Brain pericyte (primary cell): Measurements from ENCODE around the gene SLC39A5.
"Not testable (repeated sequence)": the region's sequence is repeated elsewhere in the genome, so short reads cannot be mapped to it uniquely, and the experiment has no call there.

Experiments used
- DNase-seq: peaks from one replicate; pipeline ENCODE4 v3.0.0-alpha.2; 2012; ENCODE audit warnings: low read depth, low spot score

SLC39A5 gene

GRCh38 chr12:56229916-56230431, at the start of gene SLC39A5:
SLC39A5 (plus strand) TSS chr12:56230051; CDS start chr12:56231275, 1,224 bp downstream.
- no peak for DNase-seq

- no peak for DNase-seq
These were observed 42.9 kb upstream of the SLC39A5 start for GRCh38 chr12:56186957-56187356.

- no peak for DNase-seq
These were observed 41.6 kb upstream of the SLC39A5 start for GRCh38 chr12:56188131-56188777.

GRCh38 chr12:56188778-56189098, 41.1 kb upstream of the SLC39A5 start:
- no peak for DNase-seq

GRCh38 chr12:56189099-56189917, 40.5 kb upstream of the SLC39A5 start, which contains the start of gene SMARCC2:
SMARCC2 (minus strand) TSS chr12:56189483; CDS start chr12:56189461, 22 bp downstream.
- DNase-seq = peak; percentile 50

- DNase-seq = peak; percentile 63
These were observed 39.7 kb upstream of the SLC39A5 start for GRCh38 chr12:56189918-56190694.

- DNase-seq = no peak
These were observed 39.1 kb upstream of the SLC39A5 start for GRCh38 chr12:56190695-56191155.

- no peak for DNase-seq
These were observed 37.3 kb upstream of the SLC39A5 start for GRCh38 chr12:56192582-56192981.

GRCh38 chr12:56193025-56193578, 36.7 kb upstream of the SLC39A5 start:
- DNase-seq = peak; percentile 29

- DNase-seq = not testable (repeated sequence)
These were observed 32.9 kb upstream of the SLC39A5 start for GRCh38 chr12:56196818-56197550.

- DNase-seq = no peak
These were observed 31.8 kb upstream of the SLC39A5 start for GRCh38 chr12:56197921-56198635.

GRCh38 chr12:56198836-56199235, 31.0 kb upstream of the SLC39A5 start:
- no peak for DNase-seq

- DNase-seq = no peak
These were observed 27.5 kb upstream of the SLC39A5 start for GRCh38 chr12:56202366-56202765.

GRCh38 chr12:56202838-56203237, 27.0 kb upstream of the SLC39A5 start:
- DNase-seq = no peak

GRCh38 chr12:56204275-56204674, 25.6 kb upstream of the SLC39A5 start:
- DNase-seq = no peak

GRCh38 chr12:56205445-56205844, 24.4 kb upstream of the SLC39A5 start:
- DNase-seq = no peak

- DNase-seq = no peak
These were observed 23.2 kb upstream of the SLC39A5 start for GRCh38 chr12:56206452-56207166.

GRCh38 chr12:56208006-56208405, 21.8 kb upstream of the SLC39A5 start:
- no peak for DNase-seq

- no peak for DNase-seq
These were observed 17.5 kb upstream of the SLC39A5 start for GRCh38 chr12:56212361-56212760.

- no peak for DNase-seq
These were observed 16.0 kb upstream of the SLC39A5 start for GRCh38 chr12:56213878-56214277.
